CD14-positive monocyte (primary cell): ENCODE data around the gene MLN. TPM values are rescaled to one million over a fixed set of nuclear protein-coding genes. Genes with fewer than 3 reads are reported as not detected.

Experiments
- DNase-seq, 3 donors: peaks; one replicate each; pipeline ENCODE4 v3.0.0-alpha.2; 2011 to 2022
- H2AFZ ChIP-seq: 2 replicates; pipeline ENCODE4 v1.6.0; 2012; ENCODE audit warnings: mild to moderate bottlenecking, low read depth, low read length, inconsistent platforms; ENCODE audit not compliant: insufficient read depth, poor library complexity, severe bottlenecking
- H3K27ac ChIP-seq, 2 donors: 1 replicate in 1 of 2; 2 replicates in 1 of 2; pipeline ENCODE4 v1.5.1; 2012 to 2013; ENCODE audit warnings: low read length in 2 of 2, control low read depth in 1 of 2, inconsistent platforms in 1 of 2, low read depth in 1 of 2, mild to moderate bottlenecking in 1 of 2
- H3K27me3 ChIP-seq, 2 donors: one replicate each; pipeline versions ENCODE4 v1.6.0 to v1.6.1; 2011 to 2013; ENCODE audit warnings: low read length in 2 of 2; ENCODE audit not compliant: control insufficient read depth in 2 of 2, insufficient read depth in 2 of 2
- H3K36me3 ChIP-seq, 2 donors: replicated peaks in 1 of 2; 1 replicate in 1 of 2; 2 replicates in 1 of 2; pipeline versions ENCODE4 v1.5.1 to v1.6.1; 2012 to 2013; ENCODE audit warnings: low read length in 2 of 2, control low read depth in 1 of 2, inconsistent platforms in 1 of 2, mild to moderate bottlenecking in 1 of 2; ENCODE audit not compliant: insufficient read depth in 2 of 2, control insufficient read depth in 1 of 2
- H3K4me1 ChIP-seq, 2 donors: 1 replicate in 1 of 2; 2 replicates in 1 of 2; pipeline versions ENCODE4 v1.5.1 to v1.6.1; 2012 to 2013; ENCODE audit warnings: low read length in 2 of 2, control low read depth in 1 of 2, inconsistent platforms in 1 of 2, mild to moderate bottlenecking in 1 of 2, moderate library complexity in 1 of 2; ENCODE audit not compliant: insufficient read depth in 2 of 2, control insufficient read depth in 1 of 2
- H3K4me2 ChIP-seq: replicated peaks from 2 replicates; pipeline ENCODE3; 2012; ENCODE audit warnings: low read length, moderate library complexity, mild to moderate bottlenecking; ENCODE audit not compliant: poor library complexity, severe bottlenecking; ENCODE audit errors: extremely low read depth
- H3K4me3 ChIP-seq, 3 experiments: fragments of 200-600 bp in 1 of 3; sonication (generic) in 1 of 3; replicated peaks in 1 of 3; 1 replicate in 2 of 3; 2 replicates in 1 of 3; pipeline ENCODE4 v1.5.1; 2011 to 2013; ENCODE audit warnings: low read length in 3 of 3, mild to moderate bottlenecking in 3 of 3, control low read depth in 2 of 3, low read depth in 2 of 3, inconsistent platforms in 1 of 3, moderate library complexity in 1 of 3
- H3K79me2 ChIP-seq: 2 replicates; pipeline ENCODE4 v1.6.0; 2012; ENCODE audit warnings: mild to moderate bottlenecking, control low read depth, inconsistent platforms, low read length, moderate library complexity; ENCODE audit not compliant: insufficient read depth
- H3K9ac ChIP-seq: 2 replicates; pipeline ENCODE4 v1.6.0; 2017; ENCODE audit warnings: low read length, mild to moderate bottlenecking; ENCODE audit not compliant: insufficient read depth, poor library complexity, severe bottlenecking
- H3K9me3 ChIP-seq, 2 donors: replicated peaks in 1 of 2; 1 replicate in 1 of 2; 2 replicates in 1 of 2; pipeline versions ENCODE4 v1.5.1 to v1.6.1; 2012 to 2013; ENCODE audit warnings: low read length in 2 of 2, control low read depth in 1 of 2; ENCODE audit not compliant: control insufficient read depth in 1 of 2, insufficient read depth in 1 of 2
- H4K20me1 ChIP-seq: 2 replicates; pipeline ENCODE4 v1.6.0; 2012; ENCODE audit warnings: mild to moderate bottlenecking, low read length, control low read depth, moderate library complexity; ENCODE audit not compliant: insufficient read depth
- H3K27ac Mint-ChIP-seq, 7 donors: one replicate each; pipeline ENCODE4 v1.8.0; 2020; ENCODE audit warnings: mild to moderate bottlenecking in 7 of 7, mixed read lengths in 7 of 7, moderate library complexity in 6 of 7, inconsistent platforms in 2 of 7
- H3K27me3 Mint-ChIP-seq, 3 donors: one replicate each; pipeline ENCODE4 v1.8.0; 2021 to 2022; ENCODE audit warnings: low read depth in 3 of 3, mild to moderate bottlenecking in 3 of 3, mixed read lengths in 3 of 3, moderate library complexity in 3 of 3, inconsistent platforms in 1 of 3
- H3K36me3 Mint-ChIP-seq, 2 donors: one replicate each; pipeline ENCODE4 v1.8.0; 2020; ENCODE audit warnings: mixed read lengths in 2 of 2, inconsistent platforms in 1 of 2, mild to moderate bottlenecking in 1 of 2
- H3K4me1 Mint-ChIP-seq: one replicate; pipeline ENCODE4 v1.8.0; 2020; ENCODE audit warnings: mild to moderate bottlenecking, mixed read lengths
- H3K4me3 Mint-ChIP-seq, 2 donors: one replicate each; pipeline ENCODE4 v1.8.0; 2020; ENCODE audit warnings: mild to moderate bottlenecking in 2 of 2, mixed read lengths in 2 of 2, moderate library complexity in 1 of 2
- H3K9me3 Mint-ChIP-seq, 7 donors: one replicate each; pipeline ENCODE4 v1.8.0; 2020 to 2022; ENCODE audit warnings: mixed read lengths in 7 of 7, mild to moderate bottlenecking in 6 of 7, moderate library complexity in 6 of 7, inconsistent platforms in 2 of 7
- WGBS: methylation state at CpG from one replicate; pipeline ENCODE4 v1.1.5; 2013; ENCODE audit warnings: missing lambda C conversion rate; ENCODE audit not compliant: insufficient coverage; 5-methylcytosine and 5-hydroxymethylcytosine counted together
- intact Hi-C, 2 donors: fragments of 100-400 bp; cut with micrococcal nuclease; formaldehyde crosslinking; loops; one replicate each; pipeline versions ENCODE4 v1.15.0 to v1.15.1; 2023
- polyA plus RNA-seq, 3 donors: library from polyadenylated mRNA; depleted of rRNA in 1 of 3; unstranded in 2 of 3; stranded (reverse) in 1 of 3; fragments of 300-500 nt in 2 of 3; fragments of >200 nt in 1 of 3; fragmentation: Illumina TruSeq in 2 of 3; gene quantifications; 1 replicate in 2 of 3; 2 replicates in 1 of 3; pipeline ENCODE4 v1.2.3, GENCODE V29; 2012 to 2021
- TF ChIP-seq, protein P1 (sequence below): fragments of 200-600 bp; IDR thresholded peaks from one replicate; pipeline ENCODE4 v1.8.0; 2022; ENCODE audit warnings: antibody characterized with exemption, mild to moderate bottlenecking

Gene MLN
- polyA plus RNA-seq, 3 donors, result not detected

DNA sequence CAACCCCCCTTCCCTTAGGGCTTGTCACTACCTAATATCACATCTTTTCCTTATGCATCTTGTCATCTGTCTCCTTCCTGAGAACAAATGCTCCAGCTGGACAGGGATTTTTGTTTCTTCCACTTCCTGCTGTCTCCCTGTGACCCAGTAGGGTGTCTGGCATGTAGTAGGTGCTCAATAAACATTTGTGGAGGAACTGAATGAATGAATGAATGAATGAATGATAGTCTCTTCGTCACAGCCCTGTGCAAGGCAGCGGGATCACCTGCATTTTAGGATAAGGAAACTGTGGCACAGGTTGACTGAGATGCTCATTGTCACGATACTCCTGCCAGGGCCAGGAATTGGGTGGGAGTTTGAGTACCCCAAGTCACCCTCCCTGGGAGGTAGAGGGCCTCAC is 29.0 kb downstream of the MLN start:
- H3K27ac ChIP-seq, result no peak overlapping the region
- peaks cover 76 to 80% of the 10 kb centered on the region in 2 donors for H3K36me3 Mint-ChIP-seq
- no peak overlapping the region for H2AFZ ChIP-seq
- peaks cover 0 to 8% (median 5%) of the 10 kb centered on the region in 3 donors for H3K27me3 Mint-ChIP-seq
- 100% methylated on average over 2 of the region's 3 CpGs for WGBS
- intact Hi-C loops, result loop anchor here (5.0 to 10.0 kb wide), 2 partner anchors 43 to 380 kb away; no protein-coding TSS in a partner anchor
- H3K27ac Mint-ChIP-seq, result peak overlapping the region in 1 of 7 donors; percentile 1
- no peaks in the 10 kb centered on the region for H3K79me2 ChIP-seq
- H3K9me3 ChIP-seq, result no peaks in the 10 kb centered on the region
- peaks cover 0 to 4% of the 10 kb centered on the region in 2 donors for H3K4me1 ChIP-seq
- no peak overlapping the region for H3K4me3 Mint-ChIP-seq
- H3K4me3 ChIP-seq, result no peak overlapping the region
- H3K9ac ChIP-seq, result no peak overlapping the region
- peaks cover 6% of the 10 kb centered on the region for H3K4me1 Mint-ChIP-seq
- peaks cover 0 to 9% of the 10 kb centered on the region in 2 donors for H3K27me3 ChIP-seq
- no peak overlapping the region for H3K4me2 ChIP-seq
- H3K36me3 ChIP-seq, result peaks cover 72 to 79% of the 10 kb centered on the region in 2 donors
- no peaks in the 10 kb centered on the region for H3K9me3 Mint-ChIP-seq
- no peak for DNase-seq
- peaks cover 59% of the 10 kb centered on the region for H4K20me1 ChIP-seq
- TF ChIP-seq, protein P1, sequence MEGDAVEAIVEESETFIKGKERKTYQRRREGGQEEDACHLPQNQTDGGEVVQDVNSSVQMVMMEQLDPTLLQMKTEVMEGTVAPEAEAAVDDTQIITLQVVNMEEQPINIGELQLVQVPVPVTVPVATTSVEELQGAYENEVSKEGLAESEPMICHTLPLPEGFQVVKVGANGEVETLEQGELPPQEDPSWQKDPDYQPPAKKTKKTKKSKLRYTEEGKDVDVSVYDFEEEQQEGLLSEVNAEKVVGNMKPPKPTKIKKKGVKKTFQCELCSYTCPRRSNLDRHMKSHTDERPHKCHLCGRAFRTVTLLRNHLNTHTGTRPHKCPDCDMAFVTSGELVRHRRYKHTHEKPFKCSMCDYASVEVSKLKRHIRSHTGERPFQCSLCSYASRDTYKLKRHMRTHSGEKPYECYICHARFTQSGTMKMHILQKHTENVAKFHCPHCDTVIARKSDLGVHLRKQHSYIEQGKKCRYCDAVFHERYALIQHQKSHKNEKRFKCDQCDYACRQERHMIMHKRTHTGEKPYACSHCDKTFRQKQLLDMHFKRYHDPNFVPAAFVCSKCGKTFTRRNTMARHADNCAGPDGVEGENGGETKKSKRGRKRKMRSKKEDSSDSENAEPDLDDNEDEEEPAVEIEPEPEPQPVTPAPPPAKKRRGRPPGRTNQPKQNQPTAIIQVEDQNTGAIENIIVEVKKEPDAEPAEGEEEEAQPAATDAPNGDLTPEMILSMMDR, result no peak

DNA sequence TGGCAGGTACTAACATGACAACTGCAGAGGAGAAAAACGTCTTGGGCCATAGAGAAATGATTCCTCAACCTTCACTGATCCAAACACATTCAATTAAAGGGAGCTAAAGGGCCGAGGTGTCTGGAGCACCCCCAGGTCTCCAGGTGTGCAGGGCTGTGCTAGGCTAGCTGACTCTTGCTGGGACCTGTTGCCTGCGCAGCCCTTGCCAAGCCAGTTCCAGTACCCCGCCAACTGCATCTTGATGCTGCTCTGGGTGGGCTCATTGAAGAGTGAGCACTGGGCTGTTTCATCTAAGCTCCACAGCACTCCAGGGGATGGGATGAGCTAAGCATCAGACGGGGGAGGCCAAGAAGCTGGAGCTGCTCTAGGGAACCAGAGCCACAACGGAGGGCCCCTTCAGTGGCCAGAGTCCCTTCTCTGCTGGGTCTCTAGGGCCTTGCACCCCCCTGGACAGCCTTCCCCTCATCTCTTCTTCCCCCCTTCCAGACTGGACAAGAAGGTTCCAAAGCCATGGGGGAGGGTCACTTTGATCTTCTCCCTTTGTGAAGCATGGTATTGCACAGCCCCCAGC is 30.8 kb downstream of the MLN start:
- TF ChIP-seq, protein P1, result no peak
- H3K4me3 Mint-ChIP-seq, result no peak overlapping the region
- Histone ChIP-seq H3K36me3 (peaks cover 54 to 61% of the 10 kb centered on the region in 2 donors), H3K9me3 (no peaks in the 10 kb centered on the region), H2AFZ (no peak overlapping the region), H3K4me3 (no peak overlapping the region), H3K79me2 (no peaks in the 10 kb centered on the region), H3K27ac (no peak overlapping the region), H3K27me3 (peaks cover 0 to 15% of the 10 kb centered on the region in 2 donors), H3K9ac (no peak overlapping the region), H3K4me2 (no peak overlapping the region), H3K4me1 (peaks cover 0 to 4% of the 10 kb centered on the region in 2 donors), H4K20me1 (peaks cover 49% of the 10 kb centered on the region)
- peaks cover 58 to 62% of the 10 kb centered on the region in 2 donors for H3K36me3 Mint-ChIP-seq
- H3K9me3 Mint-ChIP-seq, result no peaks in the 10 kb centered on the region
- H3K27me3 Mint-ChIP-seq, result peaks cover 3 to 16% (median 10%) of the 10 kb centered on the region in 3 donors
- peaks cover 9% of the 10 kb centered on the region for H3K4me1 Mint-ChIP-seq
- peak overlapping the region in 3 of 7 donors; percentile 19 to 58 (median 49) for H3K27ac Mint-ChIP-seq
- intact Hi-C loops, result loop anchor here in 1 of 2 donors (10.0 kb wide), 1 partner anchor 382 kb away; no protein-coding TSS in a partner anchor
- WGBS, result 86% methylated on average over 5 of the region's 6 CpGs
- no peak for DNase-seq
